WTC11 (cell line): ENCODE data around the gene KRTAP19-7. TPM values are rescaled to one million over a fixed set of nuclear protein-coding genes. Genes with fewer than 3 reads are reported as not detected.

Experiments used
- ATAC-seq: fragments of 200-7000 bp; cut with Tn5 transposase; 2 replicates; pipeline ENCODE4 v1.10.0; 2021; ENCODE audit warnings: mild to moderate bottlenecking, moderate library complexity
- CTCF ChIA-PET: fragments of 300-600 bp; sonication (Branson Sonifier 250); formaldehyde crosslinking; loops from one replicate; lab custom pipeline; 2021; ENCODE audit warnings: antibody characterized with exemption; lab: Charles Lee
- POLR2A ChIA-PET: fragments of 350-600 bp; sonication (Branson Sonifier 250); formaldehyde crosslinking; loops from one replicate; lab custom pipeline; 2021; ENCODE audit warnings: antibody characterized with exemption; lab: Charles Lee
- DNase-seq: peaks from one replicate; pipeline ENCODE4 v3.0.0; 2021; ENCODE audit warnings: low spot score
- H3K27ac Mint-ChIP-seq: 2 replicates; pipeline ENCODE4 v1.8.0; 2021; ENCODE audit warnings: mixed read lengths
- H3K27me3 Mint-ChIP-seq: 2 replicates; pipeline ENCODE4 v1.8.0; 2021; ENCODE audit warnings: low read depth, mild to moderate bottlenecking, moderate library complexity, mixed read lengths
- H3K36me3 Mint-ChIP-seq: 2 replicates; pipeline ENCODE4 v1.8.0; 2021; ENCODE audit warnings: mixed read lengths
- H3K4me1 Mint-ChIP-seq: 2 replicates; pipeline ENCODE4 v1.8.0; 2022; ENCODE audit warnings: mixed read lengths
- H3K4me3 Mint-ChIP-seq: 2 replicates; pipeline ENCODE4 v1.8.0; 2021; ENCODE audit warnings: mild to moderate bottlenecking, moderate library complexity, mixed read lengths
- H3K9me3 Mint-ChIP-seq: 2 replicates; pipeline ENCODE4 v1.8.0; 2021; ENCODE audit warnings: mixed read lengths
- AFF4 ChIP-seq: sonication (generic); formaldehyde crosslinking; IDR thresholded peaks from 2 replicates; pipeline ENCODE4 v1.8.1; 2023; ENCODE audit warnings: mild to moderate bottlenecking, missing genetic modification reagents, borderline replicate concordance
- ATF6 ChIP-seq: sonication (generic); formaldehyde crosslinking; IDR thresholded peaks from 2 replicates; pipeline ENCODE4 v1.8.1; 2023; ENCODE audit warnings: mild to moderate bottlenecking, missing genetic modification reagents
- CREB1 ChIP-seq: sonication (generic); formaldehyde crosslinking; IDR thresholded peaks from 2 replicates; pipeline ENCODE4 v1.8.0; 2023; ENCODE audit warnings: mild to moderate bottlenecking, missing genetic modification reagents
- E2F1 ChIP-seq: sonication (generic); formaldehyde crosslinking; IDR thresholded peaks from 2 replicates; pipeline ENCODE4 v1.8.0; 2022; ENCODE audit warnings: mild to moderate bottlenecking, missing genetic modification reagents
- FOXK1 ChIP-seq: sonication (generic); formaldehyde crosslinking; IDR thresholded peaks from 2 replicates; pipeline ENCODE4 v1.8.0; 2022; ENCODE audit warnings: mild to moderate bottlenecking, moderate library complexity, missing genetic modification reagents
- FOXP4 ChIP-seq: sonication (generic); formaldehyde crosslinking; IDR thresholded peaks from 2 replicates; pipeline ENCODE4 v1.8.0; 2022; ENCODE audit warnings: mild to moderate bottlenecking, missing genetic modification reagents
- GTF2I ChIP-seq: fragments of 250-450 bp; sonication (Bioruptor Pico); conservative IDR thresholded peaks from 2 replicates; pipeline ENCODE4 v1.4.0; 2021; ENCODE audit warnings: mild to moderate bottlenecking
- HMGA2 ChIP-seq: fragments of 250-450 bp; sonication (Bioruptor Pico); IDR thresholded peaks from 2 replicates; pipeline ENCODE4 v1.4.0; 2021; ENCODE audit warnings: mild to moderate bottlenecking, moderate library complexity
- IRF1 ChIP-seq: sonication (generic); formaldehyde crosslinking; IDR thresholded peaks from 2 replicates; pipeline ENCODE4 v1.8.0; 2023; ENCODE audit warnings: missing genetic modification reagents
- JUN ChIP-seq: sonication (generic); formaldehyde crosslinking; IDR thresholded peaks from 2 replicates; pipeline ENCODE4 v1.8.0; 2023; ENCODE audit warnings: mild to moderate bottlenecking, missing genetic modification reagents
- MLX ChIP-seq: sonication (generic); formaldehyde crosslinking; IDR thresholded peaks from 2 replicates; pipeline ENCODE4 v1.8.1; 2023; ENCODE audit warnings: mild to moderate bottlenecking, missing genetic modification reagents, moderate library complexity
- NFE2L1 ChIP-seq: sonication (generic); formaldehyde crosslinking; IDR thresholded peaks from 2 replicates; pipeline ENCODE4 v1.8.1; 2023; ENCODE audit warnings: missing genetic modification reagents
- PREB ChIP-seq: sonication (generic); formaldehyde crosslinking; IDR thresholded peaks from 2 replicates; pipeline ENCODE4 v1.8.1; 2022; ENCODE audit warnings: mild to moderate bottlenecking, missing genetic modification reagents, moderate library complexity, borderline replicate concordance
- SMAD4 ChIP-seq: sonication (generic); formaldehyde crosslinking; IDR thresholded peaks from 2 replicates; pipeline ENCODE4 v1.8.0; 2022; ENCODE audit warnings: mild to moderate bottlenecking, missing genetic modification reagents
- ZMAT4 ChIP-seq: fragments of 250-450 bp; sonication (Bioruptor Pico); IDR thresholded peaks from 2 replicates; pipeline ENCODE4 v1.9.0; 2021; ENCODE audit warnings: mild to moderate bottlenecking
- ZNF512 ChIP-seq: sonication (generic); formaldehyde crosslinking; IDR thresholded peaks from 2 replicates; pipeline ENCODE4 v1.8.1; 2022; ENCODE audit warnings: missing genetic modification reagents, borderline replicate concordance
- ZNF671 ChIP-seq: fragments of 250-450 bp; sonication (Bioruptor Pico); IDR thresholded peaks from 2 replicates; pipeline ENCODE4 v1.8.0; 2021; ENCODE audit warnings: mild to moderate bottlenecking
- total RNA-seq: library from RNA; stranded (reverse); gene quantifications from 3 replicates; pipeline ENCODE4 v1.2.3, GENCODE V29; 2021

Gene KRTAP19-7
- total RNA-seq, 1 experiment from 2014 or later = not detected

- no peak for TF ChIP-seq HMGA2 (CRISPR knock-in tag)
- no peak for TF ChIP-seq E2F1 (CRISPR knock-in tag)
- TF ChIP-seq AFF4 = no peak
- TF ChIP-seq PREB (CRISPR knock-in tag) = no peak
- TF ChIP-seq SMAD4 (CRISPR knock-in tag) = no peak
- TF ChIP-seq CREB1 = no peak
- no peak for TF ChIP-seq NFE2L1 (CRISPR knock-in tag)
- TF ChIP-seq ZMAT4 (CRISPR knock-in tag) = no peak
- no peak for TF ChIP-seq GTF2I (CRISPR knock-in tag)
- no peak for TF ChIP-seq FOXK1 (CRISPR knock-in tag)
- no peak for TF ChIP-seq ZNF512 (CRISPR knock-in tag)
- no peak for TF ChIP-seq ZNF671 (CRISPR knock-in tag)
- no peak for TF ChIP-seq IRF1
- no peak for TF ChIP-seq JUN
- TF ChIP-seq FOXP4 = no peak
- no peak for TF ChIP-seq MLX (CRISPR knock-in tag)
- TF ChIP-seq ATF6 (CRISPR knock-in tag) = no peak
- no peak for ATAC-seq
- Mint-ChIP-seq H3K36me3 (no peaks in the 10 kb centered on the region), H3K27ac (no peak overlapping the region), H3K27me3 (no peaks in the 10 kb centered on the region), H3K4me3 (no peak overlapping the region), H3K4me1 (0 out of 2 replicates have a peak, but pooled peaks cover 3% of the 10 kb centered on the region), H3K9me3 (peaks cover 31% of the 10 kb centered on the region)
- ChIA-PET POLR2A (interaction anchor here (0.7 kb wide), 1 partner anchor 49 kb away, joined by 4 read pairs; no protein-coding TSS in a partner anchor), CTCF (no interaction called here)
- DNase-seq = no peak
Measured at GRCh38 chr21:30552782-30553181, 8.3 kb downstream of the KRTAP19-7 start.
